Measurements from ENCODE around the gene FARSB.

DNA sequence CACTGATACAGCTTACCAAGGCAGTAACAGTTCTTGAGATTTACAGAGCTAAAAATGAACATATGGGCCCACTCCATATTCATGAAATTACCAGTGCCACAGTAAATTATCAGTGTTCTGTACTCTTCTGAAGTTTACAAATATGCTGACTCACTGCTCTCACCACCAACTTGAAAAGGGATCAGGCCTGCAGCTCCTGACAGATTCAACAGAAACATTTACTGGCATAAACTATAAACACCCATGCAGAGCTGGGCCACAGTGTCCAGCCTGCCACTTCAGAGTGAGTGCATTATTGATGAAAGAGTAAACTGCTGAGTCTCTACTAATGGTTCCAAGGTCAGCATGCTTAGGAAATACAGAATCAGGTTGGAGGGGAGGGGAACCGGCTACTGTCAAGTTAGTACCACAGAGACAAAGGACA is 83.1 kb downstream of the FARSB start:
- TF ChIP-seq, protein P1, sequence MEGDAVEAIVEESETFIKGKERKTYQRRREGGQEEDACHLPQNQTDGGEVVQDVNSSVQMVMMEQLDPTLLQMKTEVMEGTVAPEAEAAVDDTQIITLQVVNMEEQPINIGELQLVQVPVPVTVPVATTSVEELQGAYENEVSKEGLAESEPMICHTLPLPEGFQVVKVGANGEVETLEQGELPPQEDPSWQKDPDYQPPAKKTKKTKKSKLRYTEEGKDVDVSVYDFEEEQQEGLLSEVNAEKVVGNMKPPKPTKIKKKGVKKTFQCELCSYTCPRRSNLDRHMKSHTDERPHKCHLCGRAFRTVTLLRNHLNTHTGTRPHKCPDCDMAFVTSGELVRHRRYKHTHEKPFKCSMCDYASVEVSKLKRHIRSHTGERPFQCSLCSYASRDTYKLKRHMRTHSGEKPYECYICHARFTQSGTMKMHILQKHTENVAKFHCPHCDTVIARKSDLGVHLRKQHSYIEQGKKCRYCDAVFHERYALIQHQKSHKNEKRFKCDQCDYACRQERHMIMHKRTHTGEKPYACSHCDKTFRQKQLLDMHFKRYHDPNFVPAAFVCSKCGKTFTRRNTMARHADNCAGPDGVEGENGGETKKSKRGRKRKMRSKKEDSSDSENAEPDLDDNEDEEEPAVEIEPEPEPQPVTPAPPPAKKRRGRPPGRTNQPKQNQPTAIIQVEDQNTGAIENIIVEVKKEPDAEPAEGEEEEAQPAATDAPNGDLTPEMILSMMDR (IDR thresholded peaks at IDR 0.05), result no peak
- no peak for TF ChIP-seq POLR2A (IDR thresholded peaks at IDR 0.05)

Measured in thyroid gland (tissue), 4 donors.